H1 (cell line): ENCODE measurements around the gene ZC2HC1C. TPM values are rescaled to one million over a fixed set of nuclear protein-coding genes. Genes with fewer than 3 reads are reported as not detected.

ENCODE experiments used
- CTCF ChIA-PET: fragments of 300-600 bp; sonication (Branson Sonifier 250); formaldehyde crosslinking; loops from one replicate; lab custom pipeline; 2021; ENCODE audit not compliant: partially characterized antibody; lab: Charles Lee
- POLR2A ChIA-PET: fragments of 300-600 bp; sonication (Branson Sonifier 250); formaldehyde crosslinking; loops from one replicate; lab custom pipeline; 2021; ENCODE audit warnings: inconsistent platforms; ENCODE audit not compliant: partially characterized antibody; lab: Charles Lee
- DNase-seq, 2 experiments: peaks; one replicate each; pipeline versions ENCODE4 v3.0.0 to v3.0.0-alpha.2; 2010 to 2022; ENCODE audit warnings: low spot score in 2 of 2, low read depth in 1 of 2, mixed read lengths in 1 of 2
- FAIRE-seq: peaks from 2 replicates; lab custom pipeline; 2011; peaks lifted over from hg19 to GRCh38; lab: Jason Lieb, UNC
- H2AFZ ChIP-seq: 2 replicates; pipeline ENCODE4 v1.8.1; 2012; ENCODE audit warnings: low read length, inconsistent platforms
- H2AK5ac ChIP-seq: 2 replicates; pipeline ENCODE4 v1.6.1; 2013; ENCODE audit warnings: low read depth, low read length
- H2BK120ac ChIP-seq: replicated peaks from 2 replicates; pipeline ENCODE3; 2013; ENCODE audit warnings: low read depth, low read length, inconsistent platforms
- H2BK12ac ChIP-seq: 2 replicates; pipeline ENCODE4 v1.6.1; 2013; ENCODE audit warnings: low read depth, low read length
- H2BK15ac ChIP-seq: 2 replicates; pipeline ENCODE4 v1.6.1; 2013; ENCODE audit warnings: low read length
- H2BK20ac ChIP-seq: 2 replicates; pipeline ENCODE4 v1.6.1; 2013; ENCODE audit warnings: low read length
- H2BK5ac ChIP-seq: 2 replicates; pipeline ENCODE4 v1.6.1; 2013; ENCODE audit warnings: low read depth, low read length
- H3K14ac ChIP-seq: 2 replicates; pipeline ENCODE4 v1.6.1; 2013; ENCODE audit warnings: inconsistent platforms; ENCODE audit not compliant: insufficient read length
- H3K18ac ChIP-seq: 2 replicates; pipeline ENCODE4 v1.6.1; 2013; ENCODE audit warnings: low read length; ENCODE audit errors: extremely low read depth
- H3K23ac ChIP-seq: 2 replicates; pipeline ENCODE4 v1.6.1; 2013; ENCODE audit warnings: inconsistent platforms; ENCODE audit not compliant: insufficient read length
- H3K23me2 ChIP-seq: 2 replicates; pipeline ENCODE4 v1.6.1; 2013; ENCODE audit warnings: low read depth, low read length
- H3K27ac ChIP-seq: 2 replicates; pipeline ENCODE4 v1.6.1; 2011; ENCODE audit warnings: low read depth, low read length, inconsistent platforms
- H3K27me3 ChIP-seq, 4 experiments: replicated peaks in 1 of 4; 1 replicate in 1 of 4; 2 replicates in 3 of 4; pipeline versions ENCODE4 v1.6.1 to v1.8.1; 2011 to 2013; ENCODE audit warnings: low read length in 3 of 4, mild to moderate bottlenecking in 3 of 4, inconsistent platforms in 2 of 4, mixed read lengths in 2 of 4, moderate library complexity in 1 of 4; ENCODE audit not compliant: control insufficient read depth in 3 of 4, insufficient read depth in 3 of 4; ENCODE audit errors: extremely low read depth in 1 of 4
- H3K36me3 ChIP-seq, 4 experiments: 2 replicates each; pipeline versions ENCODE4 v1.6.1 to v1.8.1; 2011 to 2013; ENCODE audit warnings: mild to moderate bottlenecking in 4 of 4, low read length in 3 of 4, moderate library complexity in 2 of 4, control low read depth in 1 of 4, inconsistent platforms in 1 of 4; ENCODE audit not compliant: insufficient read depth in 4 of 4, control insufficient read depth in 2 of 4
- H3K4ac ChIP-seq: replicated peaks from 2 replicates; pipeline ENCODE3; 2013; ENCODE audit warnings: low read length, low read depth, mixed read lengths, inconsistent platforms; ENCODE audit not compliant: insufficient read length
- H3K4me1 ChIP-seq, 4 experiments: replicated peaks in 1 of 4; 1 replicate in 1 of 4; 2 replicates in 3 of 4; pipeline versions ENCODE4 v1.6.1 to v1.8.1; 2011 to 2013; ENCODE audit warnings: low read length in 3 of 4, inconsistent platforms in 2 of 4, mixed read lengths in 1 of 4; ENCODE audit not compliant: insufficient read depth in 4 of 4, control insufficient read depth in 3 of 4
- H3K4me2 ChIP-seq, 2 experiments: 2 replicates each; pipeline versions ENCODE4 v1.6.1 to v1.8.1; 2011 to 2013; ENCODE audit warnings: low read depth in 2 of 2, low read length in 2 of 2, control low read depth in 1 of 2, inconsistent platforms in 1 of 2, mild to moderate bottlenecking in 1 of 2; ENCODE audit not compliant: insufficient read depth in 1 of 2
- H3K4me3 ChIP-seq, 4 experiments: fragments of 200-600, 300-600 bp in 1 of 4; sonication (generic), shearing (Covaris generic), sonication (Bioruptor Twin) in 1 of 4; 2 replicates each; pipeline versions ENCODE4 v1.5.1 to v1.8.1; 2011 to 2016; ENCODE audit warnings: low read length in 4 of 4, low read depth in 3 of 4, control low read depth in 2 of 4, inconsistent platforms in 2 of 4, mild to moderate bottlenecking in 2 of 4, mixed read lengths in 1 of 4, moderate library complexity in 1 of 4; ENCODE audit not compliant: insufficient read depth in 2 of 4; ENCODE audit errors: extremely low read depth in 1 of 4
- H3K56ac ChIP-seq: replicated peaks from 2 replicates; pipeline ENCODE3; 2013; ENCODE audit warnings: low read depth, mild to moderate bottlenecking, mixed read lengths, low read length, inconsistent platforms; ENCODE audit not compliant: insufficient read length
- H3K79me1 ChIP-seq: 2 replicates; pipeline ENCODE4 v1.6.1; 2013; ENCODE audit warnings: low read depth, low read length, control low read depth
- H3K79me2 ChIP-seq, 2 experiments: 2 replicates each; pipeline versions ENCODE4 v1.6.1 to v1.8.1; 2012 to 2013; ENCODE audit warnings: low read length in 2 of 2, mild to moderate bottlenecking in 2 of 2, inconsistent platforms in 1 of 2; ENCODE audit not compliant: insufficient read depth in 2 of 2, control insufficient read depth in 1 of 2
- H3K9ac ChIP-seq, 4 experiments: replicated peaks in 1 of 4; 1 replicate in 1 of 4; 2 replicates in 3 of 4; pipeline versions ENCODE4 v1.6.1 to v1.8.1; 2011 to 2013; ENCODE audit warnings: low read depth in 3 of 4, low read length in 3 of 4, control low read depth in 2 of 4, mild to moderate bottlenecking in 2 of 4, moderate library complexity in 2 of 4, inconsistent platforms in 1 of 4; ENCODE audit errors: extremely low read depth in 1 of 4
- H3K9me3 ChIP-seq, 2 experiments: 2 replicates each; pipeline versions ENCODE4 v1.6.1 to v1.8.1; 2012 to 2013; ENCODE audit warnings: mild to moderate bottlenecking in 2 of 2, moderate library complexity in 2 of 2, control low read depth in 1 of 2, inconsistent platforms in 1 of 2, low read depth in 1 of 2, low read length in 1 of 2, mixed read lengths in 1 of 2; ENCODE audit not compliant: insufficient read depth in 2 of 2
- H4K20me1 ChIP-seq, 2 experiments: replicated peaks in 1 of 2; 2 replicates each; pipeline versions ENCODE3 to v1.8.1; 2011 to 2013; ENCODE audit warnings: inconsistent platforms in 2 of 2, low read length in 2 of 2, mild to moderate bottlenecking in 1 of 2; ENCODE audit not compliant: insufficient read depth in 2 of 2, control insufficient read depth in 1 of 2
- H4K5ac ChIP-seq: 2 replicates; pipeline ENCODE4 v1.6.1; 2013; ENCODE audit warnings: low read length, low read depth, mixed read lengths, inconsistent platforms; ENCODE audit not compliant: insufficient read length
- H4K8ac ChIP-seq: 2 replicates; pipeline ENCODE4 v1.8.0; 2013; ENCODE audit warnings: mild to moderate bottlenecking, moderate library complexity, low read length, inconsistent platforms; ENCODE audit not compliant: insufficient read depth; ENCODE audit errors: extremely low read depth
- H4K91ac ChIP-seq: replicated peaks from 2 replicates; pipeline ENCODE3; 2013; ENCODE audit warnings: low read length, mixed read lengths, inconsistent platforms; ENCODE audit not compliant: insufficient read length
- CBX5 ChIP-seq: fragments of 300-800, 300-1000 bp; sonication (generic); IDR thresholded peaks from 2 replicates; pipeline ENCODE4 v1.7.1; 2016; ENCODE audit warnings: antibody characterized with exemption, low read length, low read depth
- EZH2 ChIP-seq: fragments of 200-600 bp; sonication (generic); IDR thresholded peaks from 2 replicates; pipeline ENCODE4 v1.7.1; 2012; ENCODE audit warnings: low read depth, mild to moderate bottlenecking, moderate library complexity, low read length, inconsistent platforms; ENCODE audit not compliant: severe bottlenecking
- FOSL1 ChIP-seq: IDR thresholded peaks from 2 replicates; pipeline ENCODE4 v1.6.1; 2011; ENCODE audit warnings: mild to moderate bottlenecking, low read depth, low read length, moderate library complexity; ENCODE audit not compliant: insufficient read depth
- HDAC2 ChIP-seq, 2 experiments: fragments of 300-600 bp in 1 of 2; sonication (generic) in 1 of 2; IDR thresholded peaks; 2 replicates each; pipeline ENCODE4 v1.6.1; 2011 to 2012; ENCODE audit warnings: low read depth in 2 of 2, low read length in 2 of 2, mild to moderate bottlenecking in 2 of 2, moderate library complexity in 2 of 2, borderline replicate concordance in 1 of 2, inconsistent platforms in 1 of 2
- KDM4A ChIP-seq: IDR thresholded peaks from one replicate; pipeline ENCODE4 v1.7.1; 2012; ENCODE audit warnings: low read depth, mild to moderate bottlenecking, moderate library complexity, low read length, inconsistent platforms; ENCODE audit not compliant: severe bottlenecking
- NANOG ChIP-seq: IDR thresholded peaks from 2 replicates; pipeline ENCODE4 v1.6.1; 2011; ENCODE audit warnings: low read length, low read depth, mild to moderate bottlenecking, inconsistent platforms; ENCODE audit not compliant: insufficient read depth, poor library complexity, severe bottlenecking
- POLR2A ChIP-seq, 2 experiments: IDR thresholded peaks; 1 replicate in 1 of 2; 2 replicates in 1 of 2; pipeline ENCODE4 v1.6.1; 2011; ENCODE audit warnings: low read depth in 2 of 2, low read length in 2 of 2, mild to moderate bottlenecking in 2 of 2; ENCODE audit errors: control extremely low read depth in 1 of 2
- RNF2 ChIP-seq: fragments of 200-900, 300-1000 bp; sonication (generic); IDR thresholded peaks from 2 replicates; pipeline ENCODE4 v1.7.1; 2016; ENCODE audit warnings: borderline replicate concordance, low read depth, mild to moderate bottlenecking, antibody characterized with exemption, low read length; ENCODE audit not compliant: poor library complexity, severe bottlenecking; ENCODE audit errors: missing control alignments
- TAF7 ChIP-seq: optimal IDR thresholded peaks from 2 replicates; pipeline ENCODE3; 2011; ENCODE audit warnings: low read depth, mild to moderate bottlenecking, inconsistent platforms, low read length, moderate library complexity, borderline replicate concordance
- TCF12 ChIP-seq: IDR thresholded peaks from 2 replicates; pipeline ENCODE4 v1.6.1; 2011; ENCODE audit warnings: low read depth, mild to moderate bottlenecking, low read length
- WGBS, 2 experiments: shearing (Covaris generic) in 1 of 2; methylation state at CpG; one replicate each; pipeline versions ENCODE4 v1.1.6 to v1.1.7; 2013 to 2015; ENCODE audit warnings: low lambda C conversion rate in 2 of 2, mixed read lengths in 2 of 2, inconsistent platforms in 1 of 2, low coverage in 1 of 2, missing lambda C conversion rate in 1 of 2; ENCODE audit not compliant: insufficient replicate concordance in 2 of 2, insufficient coverage in 1 of 2, insufficient read length in 1 of 2; ENCODE audit errors: extremely low coverage in 1 of 2, missing lambda C conversion rate in 1 of 2; 5-methylcytosine and 5-hydroxymethylcytosine counted together
- polyA plus RNA-seq, 7 experiments: library from polyadenylated mRNA; depleted of rRNA in 3 of 7; stranded (reverse) in 5 of 7; unstranded in 2 of 7; fragments of >200 nt in 5 of 7; fragments of 200-250 nt in 2 of 7; gene quantifications; 1 replicate in 5 of 7; 2 replicates in 1 of 7; 4 replicates in 1 of 7; pipeline versions ENCODE4 v1.2.1 to v1.2.3, GENCODE V29; 2011 to 2013; ENCODE audit warnings: missing spikeins in 2 of 7, mixed read lengths in 2 of 7
- total RNA-seq: library from RNA; stranded (reverse); fragmentation: NEBNext Ultra II Directional; extraction: Animal tissue kit (Norgen Biotek cat#: 25700); gene quantifications from 2 replicates; pipeline ENCODE4 v1.2.1, GENCODE V29; 2021

Gene ZC2HC1C
- total and polyA plus RNA-seq, 2 of the 8 experiments (the other 6 are each of a cell fraction or from before 2014, with no cell fraction given): 0.57 to 1.2 TPM

DNA sequence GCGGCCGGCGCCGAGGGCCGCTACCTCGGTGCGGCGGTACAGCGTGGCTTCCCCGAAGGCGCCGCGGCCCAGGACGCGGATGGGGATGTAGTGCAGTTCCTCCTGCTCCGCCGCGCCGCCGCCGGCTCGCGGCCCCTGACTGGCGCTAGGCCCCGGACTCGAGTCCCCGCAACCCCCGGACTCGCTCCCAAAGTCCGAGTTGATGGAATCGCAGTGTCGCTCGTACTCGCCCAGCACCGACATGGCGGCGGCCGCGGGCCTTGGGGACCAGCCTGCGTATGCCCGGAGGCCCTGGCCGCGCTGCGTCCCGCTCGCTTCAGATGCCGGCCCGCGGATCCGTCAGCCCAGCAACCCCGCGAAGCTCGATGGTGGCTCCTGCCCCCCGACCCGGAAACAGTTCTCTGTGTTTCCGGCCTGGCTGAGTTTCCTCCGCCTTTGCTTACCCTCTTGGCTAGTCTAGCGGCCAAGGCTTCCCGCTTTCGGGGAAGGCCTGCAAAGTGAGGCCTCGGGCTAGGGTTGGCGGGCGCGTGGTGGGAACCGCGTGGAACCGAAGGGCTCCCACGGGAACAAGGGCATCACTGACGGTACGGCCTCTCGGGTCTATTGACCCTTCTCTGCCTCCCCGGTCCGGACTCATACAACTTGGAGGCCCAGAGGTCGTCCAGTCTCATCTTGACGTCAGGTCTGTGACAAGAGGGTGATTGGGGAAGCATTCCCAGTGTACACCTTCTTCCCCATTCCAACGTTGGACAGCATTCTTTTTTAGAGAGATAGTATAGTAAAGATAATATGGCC lies 57.4 kb downstream of the ZC2HC1C start, which contains the start of gene NEK9:
TSS of gene NEK9 (minus strand) at position 370 of the 795 bp plus-strand sequence. CDS start at position 243, 127 bp downstream.
- no peak within 1 kb of the TSS for H3K14ac ChIP-seq
- H3K9me3 ChIP-seq: no peaks in the 10 kb centered on the region
- H3K18ac ChIP-seq: peak within 1 kb of the TSS; percentile 93
- peak; percentile 56 to 88 for DNase-seq
- H3K56ac ChIP-seq: peak within 1 kb of the TSS; percentile 77
- no peak for FAIRE-seq
- peak within 1 kb of the TSS; percentile 73 for H2BK5ac ChIP-seq
- ChIA-PET POLR2A (interaction anchor here (0.6 to 1.8 kb wide), 27 partner anchors 9 to 302 kb away, joined by 3 to 14 read pairs (median 3); partner anchors contain the start of gene ZC2HC1C), CTCF (interaction anchor here (0.5 to 1.4 kb wide), 7 partner anchors 39 to 1723 kb away, joined by 3 to 4 read pairs (median 3); no protein-coding TSS in a partner anchor)
- peak within 1 kb of the TSS; percentile 29; the same call in 1 of the 2 replicates for H2BK12ac ChIP-seq
- H3K23ac ChIP-seq: no peak within 1 kb of the TSS
- no peaks in the 10 kb centered on the region for H4K20me1 ChIP-seq
- H4K91ac ChIP-seq: peak within 1 kb of the TSS; percentile 93
- peak within 1 kb of the TSS; percentile 22 for H2BK120ac ChIP-seq
- H3K27me3 ChIP-seq: no peaks in the 10 kb centered on the region
- peak within 1 kb of the TSS; percentile 97 for H4K8ac ChIP-seq
- peak within 1 kb of the TSS; percentile 86 for H3K27ac ChIP-seq
- peak within 1 kb of the TSS; percentile 63 to 94 (median 80) for H3K9ac ChIP-seq
- H3K4me2 ChIP-seq: peak within 1 kb of the TSS; percentile 83 to 88
- no peak within 1 kb of the TSS for H2AK5ac ChIP-seq
- no peaks in the 10 kb centered on the region for H3K36me3 ChIP-seq
- peak within 1 kb of the TSS; percentile 75 to 89 (median 86) for H3K4me3 ChIP-seq
- peak within 1 kb of the TSS; percentile 90 for H4K5ac ChIP-seq
- peaks cover 10% of the 10 kb centered on the region for H3K23me2 ChIP-seq
- no peak within 1 kb of the TSS for H2BK15ac ChIP-seq
- peaks cover 2% of the 10 kb centered on the region for H3K79me1 ChIP-seq
- peaks cover 0 to 15% of the 10 kb centered on the region in 2 experiments; a peak in 2 of 4 replicates for H3K79me2 ChIP-seq
- H2BK20ac ChIP-seq: no peak within 1 kb of the TSS
- H3K4ac ChIP-seq: peak within 1 kb of the TSS; percentile 74
- WGBS, 2 experiments: 4% methylated on average over 72 of the region's 76 CpGs; no CpG with 5 or more reads in 1 of the 2 experiments
- H2AFZ ChIP-seq: peak within 1 kb of the TSS; percentile 86
- H3K4me1 ChIP-seq: peaks cover 0 to 4% (median 1%) of the 10 kb centered on the region in 4 experiments; a peak in 5 of 7 replicates
- no peak for TF ChIP-seq EZH2
- peak; percentile 96 for TF ChIP-seq KDM4A
- TF ChIP-seq RNF2: no peak
- TF ChIP-seq FOSL1: no peak
- no peak for TF ChIP-seq NANOG
- TF ChIP-seq TCF12: no peak
- TF ChIP-seq POLR2A (IDR thresholded peaks at IDR 0.05; ENCODE audit: control extremely low read depth in 1 of 2, low read depth in 2 of 2, low read length in 2 of 2): peak; percentile 44 to 96
- TF ChIP-seq HDAC2 (IDR thresholded peaks at IDR 0.05; ENCODE audit: borderline replicate concordance in 1 of 2, low read depth in 2 of 2, low read length in 2 of 2): no peak
- TF ChIP-seq CBX5: no peak
- TF ChIP-seq TAF7: peak; percentile 83
